ENCODE measurements around the gene TSC2. TPM values are rescaled to one million over a fixed set of nuclear protein-coding genes. Genes with fewer than 3 reads are reported as not detected.

TSC2 gene
- total and polyA plus RNA-seq, 9 of the 15 experiments (the other 6 are each of a cell fraction or from before 2014, with no cell fraction given) = 1.3 to 68.1 (median 16.6) TPM

- TF ChIP-seq ATF2 (CRISPR knock-in tag; IDR thresholded peaks at IDR 0.05) (no peak), FOXK1 (CRISPR knock-in tag; IDR thresholded peaks at IDR 0.05; ENCODE audit: borderline replicate concordance) (no peak), OTX1 (CRISPR knock-in tag; IDR thresholded peaks at IDR 0.05) (no peak), SAFB2 (IDR thresholded peaks at IDR 0.05; ENCODE audit: borderline replicate concordance, low read depth, low read length, severe bottlenecking) (no peak), PHF8 (IDR thresholded peaks at IDR 0.05; ENCODE audit: borderline replicate concordance, low read length) (peak; percentile 67; the same call in 1 of the 2 replicates), TEAD1 (CRISPR knock-in tag; IDR thresholded peaks at IDR 0.05) (no peak), ZC3H4 (CRISPR knock-in tag; IDR thresholded peaks at IDR 0.05; ENCODE audit: borderline replicate concordance) (no peak), ZNF551 (CRISPR knock-in tag; IDR thresholded peaks at IDR 0.05) (no peak), ARNT (IDR thresholded peaks at IDR 0.05) (no peak), IRF9 (tag; IDR thresholded peaks at IDR 0.05) (no peak), RBM14 (IDR thresholded peaks at IDR 0.05; ENCODE audit: borderline replicate concordance, insufficient read depth, low read depth, low read length) (no peak), UBTF (IDR thresholded peaks at IDR 0.05; ENCODE audit: borderline replicate concordance in 1 of 2, low read depth in 2 of 2, low read length in 2 of 2) (0 out of 4 replicates have a peak, but pooled peaks of 1 of the 2 experiments have one; percentile 32), ZNF384 (IDR thresholded peaks at IDR 0.05; ENCODE audit: low read depth, low read length) (no peak), ZBTB5 (IDR thresholded peaks at IDR 0.05) (no peak), SOX6 (IDR thresholded peaks at IDR 0.05) (no peak), RBM25 (IDR thresholded peaks at IDR 0.05; ENCODE audit: low read depth, low read length, severe bottlenecking) (no peak), SP2 (IDR thresholded peaks at IDR 0.05; ENCODE audit: extremely low read depth, low read depth, low read length, poor library complexity, severe bottlenecking) (no peak), KDM4B (IDR thresholded peaks at IDR 0.05; ENCODE audit: borderline replicate concordance in 2 of 2, low read depth in 1 of 2) (no peak), STAG1 (CRISPR knock-in tag; IDR thresholded peaks at IDR 0.05; ENCODE audit: borderline replicate concordance) (no peak), POLR2AphosphoS2 (IDR thresholded peaks at IDR 0.05; ENCODE audit: low read length) (no peak)
These were observed 38.5 kb upstream of the TSC2 start (continued) for GRCh38 chr16:2009164-2009711.

Measured in K562 (cell line).